NCI-H146 treated with DMSO at 0.1 percent for 48 hours (cell line): Measurements from ENCODE around the gene IQCM.
"Not testable (repeated sequence)": the region's sequence is repeated elsewhere in the genome, so short reads cannot be mapped to it uniquely, and the experiment has no call there.

Experiments used
- DNase-seq: peaks from one replicate; lab custom pipeline; 2025; ENCODE audit not compliant: unreplicated experiment; lab: John Stamatoyannopoulos, UW

IQCM gene

GRCh38 chr4:149589826-149590225 lies 225.8 kb downstream of the IQCM start:
- no peak for DNase-seq

DNA sequence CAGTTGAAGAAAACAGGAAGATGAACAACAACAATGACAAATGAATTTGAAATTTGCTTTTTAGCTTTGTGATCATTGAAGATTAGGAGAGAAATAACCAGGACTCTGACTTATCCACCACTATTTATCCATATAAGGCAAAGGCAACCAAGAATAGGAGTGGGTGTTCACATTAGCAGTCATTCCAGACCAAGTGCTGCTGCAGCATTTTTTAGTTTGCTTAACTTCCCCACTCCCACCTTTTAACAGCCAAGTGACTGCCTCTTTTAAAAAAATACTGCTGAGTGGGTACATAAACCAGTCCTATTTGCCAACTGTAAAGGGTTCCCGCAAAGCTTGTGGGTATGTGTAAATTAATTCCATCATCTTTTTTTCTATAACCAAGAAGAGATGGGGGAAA lies 230.9 kb downstream of the IQCM start:
- no peak for DNase-seq

- DNase-seq, result no peak
Measured at GRCh38 chr4:149574971-149575370, 240.7 kb downstream of the IQCM start.

DNA sequence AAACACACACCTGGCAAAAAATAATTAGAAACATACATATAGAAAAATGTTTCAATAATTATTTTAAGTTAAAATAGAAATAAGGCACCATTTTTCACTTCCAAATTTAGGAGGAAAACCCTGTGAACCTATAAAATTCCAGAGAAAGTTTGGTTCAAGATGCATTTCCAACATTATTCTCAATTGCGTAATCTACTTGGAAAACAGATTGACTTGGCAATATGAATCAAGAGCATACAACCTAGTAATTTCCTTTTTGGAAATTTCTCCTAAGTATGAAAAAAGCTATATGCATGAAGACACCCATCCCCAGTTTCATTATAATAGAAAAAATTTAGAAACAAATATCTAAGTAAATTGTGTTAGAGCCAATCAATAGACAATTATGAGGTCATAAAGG lies 242.9 kb downstream of the IQCM start:
- no peak for DNase-seq

GRCh38 chr4:149555799-149556198 lies 259.8 kb downstream of the IQCM start:
- DNase-seq, result no peak

GRCh38 chr4:149555146-149555545 lies 260.5 kb downstream of the IQCM start:
- DNase-seq, result no peak

GRCh38 chr4:149553959-149554520 lies 261.6 kb downstream of the IQCM start:
- DNase-seq, result no peak

GRCh38 chr4:149552601-149553000 lies 263.0 kb downstream of the IQCM start:
- no peak for DNase-seq

- DNase-seq, result no peak
Measured at GRCh38 chr4:149549911-149550310, 265.7 kb downstream of the IQCM start.

GRCh38 chr4:149534779-149535178 lies 280.9 kb downstream of the IQCM start:
- DNase-seq, result no peak

DNA sequence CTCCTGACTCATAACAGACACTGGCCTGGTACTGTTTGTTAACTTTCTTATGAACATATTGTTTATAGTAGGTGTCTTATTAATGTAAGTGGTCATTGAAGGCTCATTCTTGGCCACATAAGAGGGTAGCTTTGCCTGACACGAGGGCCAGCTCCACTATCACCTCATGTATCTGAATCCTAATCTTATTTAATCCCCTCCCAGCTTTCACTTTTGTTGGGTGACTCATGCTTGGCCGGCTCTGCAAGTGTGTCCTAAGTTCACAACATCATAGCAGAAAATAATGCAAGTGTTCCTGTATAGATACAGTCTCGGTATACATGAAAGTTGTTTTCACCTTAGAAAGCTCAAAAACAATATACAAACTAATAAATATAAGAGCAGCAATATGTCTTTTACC lies 283.8 kb downstream of the IQCM start:
- DNase-seq, result no peak

- DNase-seq, result no peak
Measured at GRCh38 chr4:149523039-149523438, 292.6 kb downstream of the IQCM start.

DNA sequence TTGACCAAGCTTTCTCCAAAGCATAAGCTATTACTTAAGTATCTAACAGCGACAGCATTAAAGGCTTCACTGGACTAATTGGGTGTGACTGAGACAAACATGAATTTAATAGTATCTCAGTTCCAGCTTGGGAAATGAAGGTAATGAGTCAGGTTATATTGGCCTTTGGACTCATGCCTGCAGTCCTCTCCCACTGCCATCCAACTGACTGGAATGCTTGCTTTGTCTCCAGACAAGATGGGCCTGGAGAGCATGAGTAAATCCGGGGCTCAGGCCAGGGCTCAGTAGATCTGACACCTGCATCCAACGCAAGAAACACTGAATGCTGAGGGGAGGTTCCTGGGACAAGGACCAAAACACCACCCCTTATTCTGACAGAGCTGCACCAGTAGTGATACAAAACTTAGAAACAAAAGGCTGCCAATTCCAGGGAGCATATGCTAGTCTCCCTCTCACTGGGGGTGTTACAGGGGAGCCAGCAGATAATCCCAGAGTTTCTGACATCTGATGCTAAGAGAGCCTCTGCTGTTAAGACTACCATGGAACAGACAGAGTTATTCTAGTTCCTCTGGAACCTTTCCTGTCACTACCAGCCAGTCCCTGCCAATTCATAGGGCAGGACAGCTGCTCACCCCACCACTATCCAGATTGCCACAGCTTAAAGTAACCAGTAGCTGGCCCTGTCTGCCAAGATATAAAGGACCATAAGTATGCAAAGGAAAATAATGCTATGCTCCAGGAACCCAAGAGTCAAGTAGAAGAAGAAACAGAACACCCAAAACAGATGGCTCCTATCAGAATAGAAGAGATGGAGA lies 293.8 kb downstream of the IQCM start:
- DNase-seq, result no peak

GRCh38 chr4:149518471-149518870 lies 297.2 kb downstream of the IQCM start:
- DNase-seq, result no peak

GRCh38 chr4:149513081-149513480 lies 302.6 kb downstream of the IQCM start:
- no peak for DNase-seq

- no peak for DNase-seq
Measured at GRCh38 chr4:149512501-149512900, 303.1 kb downstream of the IQCM start.

GRCh38 chr4:149511558-149512298 lies 303.9 kb downstream of the IQCM start:
- DNase-seq, result no peak

DNA sequence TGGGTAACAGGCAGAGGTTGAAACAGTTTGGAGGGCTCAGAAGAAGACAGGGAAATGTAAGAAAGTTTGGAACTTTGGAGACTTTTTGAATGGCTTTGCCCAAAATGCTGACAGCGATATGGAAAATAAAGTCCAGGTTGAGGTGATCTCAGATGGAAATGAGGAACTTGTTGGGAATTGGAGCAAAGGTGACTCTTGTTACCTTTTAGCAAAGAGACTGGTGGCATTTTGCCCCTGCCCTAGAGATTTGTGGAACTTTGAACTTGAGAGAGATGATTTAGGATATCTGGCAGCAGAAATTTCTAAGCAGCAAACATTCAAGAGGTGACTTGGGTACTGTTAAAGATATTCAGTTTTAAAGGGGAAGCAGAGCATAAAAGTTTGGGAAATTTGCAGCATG lies 308.3 kb downstream of the IQCM start:
- DNase-seq, result not testable (repeated sequence)

DNA sequence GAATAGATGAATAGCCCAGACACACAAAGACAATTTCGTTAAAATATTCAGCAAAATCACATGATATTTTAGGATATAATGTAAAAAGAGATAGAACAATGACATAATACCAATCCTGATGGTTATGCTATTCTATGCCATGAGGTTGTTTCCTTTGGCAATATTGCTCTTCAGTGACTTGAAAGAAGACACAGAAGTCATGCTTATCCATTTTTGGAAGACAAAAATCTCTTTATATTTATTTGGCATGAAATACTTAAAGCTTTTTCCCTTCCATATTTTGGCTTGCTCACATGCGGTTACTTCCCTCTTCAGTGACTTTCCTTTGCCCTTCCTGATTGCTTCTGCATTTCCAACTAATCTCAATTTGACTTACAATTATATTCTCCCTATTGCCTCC lies 314.8 kb downstream of the IQCM start:
- DNase-seq, result no peak

DNA sequence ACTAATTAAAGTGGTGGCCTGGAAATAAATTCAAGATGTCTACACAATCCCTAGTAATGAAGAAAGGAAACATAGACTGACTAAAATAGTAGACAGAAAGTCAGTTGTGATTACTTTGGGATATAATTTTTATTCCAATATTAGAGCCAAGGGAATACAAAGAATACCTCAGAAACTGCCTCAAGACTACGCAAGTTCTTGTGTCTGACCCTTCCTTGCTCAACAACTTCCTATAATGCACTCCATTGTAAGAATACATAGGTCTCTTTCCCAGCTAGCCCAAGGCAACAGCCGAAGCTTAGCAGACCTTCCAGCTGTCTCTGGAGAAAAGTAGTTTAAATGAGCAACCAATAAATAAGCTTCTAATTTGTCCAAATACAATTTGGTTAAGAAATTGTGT lies 315.9 kb downstream of the IQCM start:
- DNase-seq, result no peak

GRCh38 chr4:149498246-149498645 lies 317.4 kb downstream of the IQCM start:
- DNase-seq, result no peak

DNA sequence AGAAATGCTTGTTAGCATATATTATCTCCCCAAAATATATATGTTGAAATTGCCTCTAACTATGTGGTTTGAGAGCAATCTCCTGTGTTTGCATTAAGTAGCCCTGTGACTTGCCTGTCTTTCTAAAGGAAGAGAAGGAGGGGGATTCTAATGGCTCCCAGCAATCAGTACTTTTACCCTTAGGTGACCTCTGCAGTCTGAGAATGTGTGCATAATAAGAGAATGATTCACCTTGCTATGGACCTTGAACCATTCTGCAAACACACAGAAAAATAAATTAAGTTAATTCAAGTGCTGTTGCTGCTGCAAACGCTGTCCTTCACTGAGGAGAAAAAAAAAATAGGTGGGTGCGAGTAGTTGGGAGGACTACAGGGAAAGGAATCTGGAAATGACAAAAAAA lies 322.2 kb downstream of the IQCM start:
- no peak for DNase-seq
